ENCODE measurements around the gene ARHGEF28.

DNA sequence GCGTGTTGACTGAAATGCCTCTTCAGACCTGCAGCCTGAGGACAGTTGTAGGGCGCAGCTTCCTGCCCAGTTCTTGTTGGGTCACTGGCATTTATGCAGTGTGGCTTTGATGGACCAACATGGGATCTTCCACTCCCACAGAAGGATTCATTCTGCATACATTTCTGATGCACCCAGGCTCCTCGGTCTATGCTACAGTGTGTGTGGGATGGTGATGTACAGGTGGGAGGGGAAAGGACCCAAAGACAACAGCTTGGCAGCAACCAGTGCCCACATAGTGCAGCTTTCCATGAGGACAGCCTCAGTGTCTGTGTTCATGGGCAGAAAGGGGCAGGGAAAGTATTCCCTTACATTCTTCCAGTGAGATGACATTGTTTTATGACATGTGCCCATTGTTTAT is 237.9 kb downstream of the ARHGEF28 start:
- TF ChIP-seq CTCF (IDR thresholded peaks at IDR 0.05; ENCODE audit: borderline replicate concordance, extremely low read depth, low read length, poor library complexity, severe bottlenecking): no peak
- TF ChIP-seq EZH2 (IDR thresholded peaks at IDR 0.05; ENCODE audit: borderline replicate concordance, low read depth, low read length, severe bottlenecking): no peak

All from DND-41 (cell line).